GM06990 (cell line): ENCODE data around the gene PRR35.

Experiments
- DNase-seq: peaks from one replicate; pipeline ENCODE4 v3.0.0-alpha.2; 2011; ENCODE audit not compliant: insufficient read length; ENCODE audit errors: extremely low read depth
- H3K27me3 ChIP-seq: replicated peaks from 2 replicates; pipeline ENCODE4 v1.6.0; 2011; ENCODE audit warnings: low read length; ENCODE audit not compliant: control insufficient read depth, insufficient read depth
- H3K36me3 ChIP-seq: 2 replicates; pipeline ENCODE4 v1.5.1; 2011; ENCODE audit warnings: low read length; ENCODE audit not compliant: control insufficient read depth, insufficient read depth
- H3K4me3 ChIP-seq: replicated peaks from 2 replicates; pipeline ENCODE4 v1.5.1; 2011; ENCODE audit warnings: low read depth, mild to moderate bottlenecking, control low read depth, low read length
- TF ChIP-seq, protein P1 (sequence below): IDR thresholded peaks from 2 replicates; pipeline ENCODE4 v1.5.1; 2011; ENCODE audit warnings: low read length, control low read depth, mild to moderate bottlenecking, inconsistent platforms; ENCODE audit not compliant: insufficient read depth, poor library complexity, severe bottlenecking

Gene PRR35

DNA sequence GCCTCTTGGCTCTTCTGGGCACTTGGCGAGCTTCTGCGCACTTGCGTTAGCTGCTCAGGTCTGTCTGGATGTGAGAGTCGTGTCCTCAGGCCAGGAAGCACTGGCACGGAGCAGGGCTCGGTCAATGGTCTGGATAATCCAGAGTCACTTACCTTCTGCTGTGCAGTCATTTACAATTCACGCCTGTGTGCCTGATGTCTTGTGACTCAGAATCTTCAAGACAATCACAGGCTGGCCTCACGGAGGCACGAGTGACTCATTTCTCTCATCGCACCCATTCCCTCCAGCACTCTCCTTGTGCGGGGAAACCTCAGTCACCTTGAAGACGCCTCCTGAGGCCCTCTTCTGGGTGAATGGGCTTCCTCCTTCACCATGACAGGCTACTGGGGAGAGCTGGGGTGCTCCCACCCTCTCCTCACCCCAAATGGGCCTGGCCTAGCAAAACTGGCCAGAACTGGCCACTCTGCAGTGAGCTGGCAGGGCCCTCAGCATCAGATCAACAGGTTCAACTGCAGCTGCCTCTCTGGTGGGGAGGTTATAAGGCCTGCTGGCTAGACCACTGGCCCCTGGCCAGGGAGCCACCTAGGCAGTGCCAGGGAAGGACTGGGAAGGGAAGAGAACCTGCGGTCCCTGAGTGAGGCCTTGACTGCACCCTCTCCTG lies 34.5 kb upstream of the PRR35 start:
- TF ChIP-seq, protein P1, sequence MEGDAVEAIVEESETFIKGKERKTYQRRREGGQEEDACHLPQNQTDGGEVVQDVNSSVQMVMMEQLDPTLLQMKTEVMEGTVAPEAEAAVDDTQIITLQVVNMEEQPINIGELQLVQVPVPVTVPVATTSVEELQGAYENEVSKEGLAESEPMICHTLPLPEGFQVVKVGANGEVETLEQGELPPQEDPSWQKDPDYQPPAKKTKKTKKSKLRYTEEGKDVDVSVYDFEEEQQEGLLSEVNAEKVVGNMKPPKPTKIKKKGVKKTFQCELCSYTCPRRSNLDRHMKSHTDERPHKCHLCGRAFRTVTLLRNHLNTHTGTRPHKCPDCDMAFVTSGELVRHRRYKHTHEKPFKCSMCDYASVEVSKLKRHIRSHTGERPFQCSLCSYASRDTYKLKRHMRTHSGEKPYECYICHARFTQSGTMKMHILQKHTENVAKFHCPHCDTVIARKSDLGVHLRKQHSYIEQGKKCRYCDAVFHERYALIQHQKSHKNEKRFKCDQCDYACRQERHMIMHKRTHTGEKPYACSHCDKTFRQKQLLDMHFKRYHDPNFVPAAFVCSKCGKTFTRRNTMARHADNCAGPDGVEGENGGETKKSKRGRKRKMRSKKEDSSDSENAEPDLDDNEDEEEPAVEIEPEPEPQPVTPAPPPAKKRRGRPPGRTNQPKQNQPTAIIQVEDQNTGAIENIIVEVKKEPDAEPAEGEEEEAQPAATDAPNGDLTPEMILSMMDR = peak; percentile 28
- Histone ChIP-seq H3K27me3 (no peaks in the 10 kb centered on the region), H3K36me3 (peaks cover 3% of the 10 kb centered on the region), H3K4me3 (peak overlapping the region; percentile 87)
- peak; percentile 72 for DNase-seq

DNA sequence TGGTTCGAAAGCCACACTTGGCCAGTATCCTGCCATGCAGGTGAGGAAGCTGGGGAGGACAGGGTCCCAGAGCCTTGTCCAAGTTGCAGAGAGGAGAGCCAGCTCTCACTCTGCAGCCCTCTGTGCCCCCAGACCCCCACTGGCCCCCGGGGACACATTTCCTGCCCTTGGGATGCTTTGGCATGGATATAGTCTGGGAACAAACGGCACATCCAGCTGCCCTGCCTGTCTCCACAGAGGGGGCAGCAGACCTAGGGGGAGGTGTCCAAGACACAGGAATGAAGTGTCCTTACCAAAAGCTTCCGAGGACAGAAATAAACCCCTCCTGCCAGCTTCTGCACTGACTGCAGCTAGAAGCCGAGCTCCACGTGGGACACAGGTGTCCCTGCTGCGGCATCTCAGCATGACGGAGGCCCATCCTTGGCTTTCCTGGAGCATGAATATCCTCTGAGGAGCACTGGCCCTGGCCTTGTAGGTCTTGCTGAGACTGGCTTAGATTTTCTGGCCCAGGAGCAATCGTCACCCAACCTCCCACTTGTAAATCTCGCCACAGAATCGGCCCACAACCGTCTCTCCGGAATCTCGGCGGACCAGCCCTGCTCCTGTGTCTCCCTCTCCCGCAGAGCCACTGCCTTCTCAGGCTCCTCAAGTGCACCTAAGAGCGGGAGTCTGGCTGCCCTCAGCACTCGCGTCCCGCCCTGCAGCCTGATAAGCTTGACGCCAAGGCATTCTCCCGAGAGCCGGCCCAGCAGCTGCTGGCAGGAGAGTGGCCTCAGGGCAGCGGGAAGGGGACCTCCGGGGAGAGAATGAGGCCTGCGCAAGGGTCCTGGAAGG lies 33.8 kb upstream of the PRR35 start:
- peaks cover 3% of the 10 kb centered on the region for H3K36me3 ChIP-seq

DNA sequence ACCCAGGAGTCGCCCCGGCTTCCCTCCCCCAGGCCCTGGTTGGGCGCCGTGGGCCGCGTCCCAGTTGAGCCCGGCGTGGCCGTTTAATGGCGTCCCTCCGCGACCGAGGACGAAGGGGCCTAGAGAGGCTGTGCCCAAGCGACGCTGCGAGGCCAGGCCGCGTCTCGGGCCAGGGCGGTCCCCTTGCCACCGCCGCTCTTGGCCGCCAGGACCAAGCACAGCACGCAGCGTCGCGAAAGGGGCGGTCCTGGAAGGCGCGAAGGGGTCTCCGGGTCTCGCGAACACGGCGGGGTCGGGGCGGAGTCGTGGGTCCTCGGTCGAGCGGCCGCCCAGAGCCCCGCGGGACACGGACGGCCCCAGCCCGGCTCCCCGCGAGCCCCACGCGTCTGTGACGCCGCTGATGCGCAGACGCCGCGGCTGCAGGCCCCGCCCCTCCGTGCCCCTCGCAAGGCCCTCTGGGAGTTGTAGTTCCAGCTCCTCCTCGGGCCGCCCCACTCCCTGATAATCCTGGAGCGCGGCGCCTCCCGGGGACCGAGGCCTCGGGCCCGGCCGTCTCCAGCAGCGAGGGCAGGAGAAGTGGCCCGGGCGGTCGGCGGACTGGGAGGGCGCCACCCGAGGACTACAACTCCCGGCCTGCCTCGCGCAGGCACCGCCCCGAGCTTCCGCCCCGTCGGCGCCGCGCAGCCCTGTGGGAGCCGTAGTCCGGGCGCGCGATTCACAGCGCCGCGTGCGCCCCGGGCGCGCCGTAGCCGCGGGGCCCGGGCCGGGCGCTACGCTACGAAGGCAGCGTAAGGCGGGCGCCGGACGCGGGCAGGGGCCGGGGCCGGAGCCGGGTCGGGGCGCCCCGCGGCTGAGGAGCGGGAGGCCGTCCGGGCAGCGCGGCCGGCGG lies 32.9 kb upstream of the PRR35 start, which contains the start of gene CAPN15:
TSS of gene CAPN15 (plus strand) at position 698 of the 889 bp plus-strand sequence. CDS start 19,127 bp downstream, outside the sequence.
- peaks cover 3% of the 10 kb centered on the region for H3K36me3 ChIP-seq
- TF ChIP-seq, protein P1 = no peak
- peak within 1 kb of the TSS; percentile 87 for H3K4me3 ChIP-seq

More for the DNA sequence above, 33.8 kb upstream of the PRR35 start:
- DNase-seq = no peak
- TF ChIP-seq, protein P1 = no peak
- peak overlapping the region; percentile 87 for H3K4me3 ChIP-seq
- no peaks in the 10 kb centered on the region for H3K27me3 ChIP-seq

DNA sequence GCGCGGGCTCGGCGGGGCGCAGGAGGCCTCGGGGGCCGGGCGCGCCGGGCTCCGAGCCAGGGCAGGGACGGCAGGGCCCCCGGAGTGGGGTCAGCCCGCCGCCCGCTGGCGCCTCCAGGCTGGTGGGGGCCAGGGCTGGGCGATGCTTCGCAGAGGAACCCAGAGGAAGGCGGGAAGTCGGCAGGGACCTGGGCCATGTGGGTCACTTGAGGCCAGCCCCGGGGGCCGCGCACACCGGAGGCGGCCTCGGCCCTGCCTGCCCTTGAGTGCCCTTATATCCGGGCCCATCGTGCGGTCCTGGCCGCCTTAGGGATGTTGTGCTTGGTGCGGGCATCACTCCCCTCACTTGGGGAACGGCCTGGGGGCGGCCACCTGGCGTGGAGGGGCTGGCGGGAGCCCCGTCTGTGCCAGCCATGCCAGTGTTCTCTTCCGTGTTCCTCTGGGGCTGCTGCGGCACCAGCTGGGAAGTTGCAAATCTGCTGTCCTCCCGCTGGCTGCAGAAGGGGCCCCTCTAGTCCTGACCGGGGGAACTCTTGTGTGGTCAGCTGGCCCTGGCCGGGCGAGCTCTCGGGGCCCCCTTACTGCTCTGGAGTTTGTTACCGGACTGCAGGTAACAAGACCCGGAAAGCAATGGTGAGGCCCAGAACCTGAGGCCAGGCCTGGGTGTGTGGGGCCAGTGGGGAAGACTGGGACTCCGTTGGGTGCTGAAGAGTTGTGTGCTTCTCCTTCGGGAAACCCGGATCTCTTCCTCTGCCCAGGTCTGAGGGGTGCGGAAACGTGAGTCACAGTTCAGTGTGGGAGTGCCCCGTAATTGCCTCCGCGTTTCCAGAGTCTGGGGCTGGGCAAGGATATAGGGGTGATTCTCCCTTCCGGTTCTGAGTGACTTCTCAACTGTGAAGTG lies 31.8 kb upstream of the PRR35 start:
- Histone ChIP-seq H3K36me3 (peaks cover 3% of the 10 kb centered on the region), H3K4me3 (peak overlapping the region; percentile 85), H3K27me3 (no peaks in the 10 kb centered on the region)
- DNase-seq = peak; percentile 50
- TF ChIP-seq, protein P1 = no peak

More for the DNA sequence above, 32.9 kb upstream of the PRR35 start, which contains the start of gene CAPN15:
- no peaks in the 10 kb centered on the region for H3K27me3 ChIP-seq
- peak; percentile 91 for DNase-seq
